ENCODE results near the gene AHSG.

DNA sequence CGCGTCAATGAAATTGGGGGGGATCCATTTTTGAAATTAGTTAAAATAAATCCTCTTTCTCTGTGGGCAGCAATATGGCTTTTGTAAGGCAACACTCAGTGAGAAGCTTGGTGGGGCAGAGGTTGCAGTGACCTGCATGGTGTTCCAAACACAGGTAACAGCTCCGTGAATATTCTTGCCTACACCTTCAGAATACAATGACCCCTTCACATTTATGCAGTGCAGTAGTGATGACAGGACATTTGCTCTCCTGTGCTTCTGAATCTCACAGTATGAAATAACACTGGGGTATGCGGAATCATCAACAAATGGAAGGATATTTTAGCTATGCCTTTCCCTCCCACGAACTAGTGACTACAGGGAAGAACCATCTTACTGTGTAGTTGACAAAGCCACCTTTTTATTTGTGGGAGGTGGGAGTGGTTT lies 6.9 kb downstream of the AHSG start:
- TF ChIP-seq, protein P1, sequence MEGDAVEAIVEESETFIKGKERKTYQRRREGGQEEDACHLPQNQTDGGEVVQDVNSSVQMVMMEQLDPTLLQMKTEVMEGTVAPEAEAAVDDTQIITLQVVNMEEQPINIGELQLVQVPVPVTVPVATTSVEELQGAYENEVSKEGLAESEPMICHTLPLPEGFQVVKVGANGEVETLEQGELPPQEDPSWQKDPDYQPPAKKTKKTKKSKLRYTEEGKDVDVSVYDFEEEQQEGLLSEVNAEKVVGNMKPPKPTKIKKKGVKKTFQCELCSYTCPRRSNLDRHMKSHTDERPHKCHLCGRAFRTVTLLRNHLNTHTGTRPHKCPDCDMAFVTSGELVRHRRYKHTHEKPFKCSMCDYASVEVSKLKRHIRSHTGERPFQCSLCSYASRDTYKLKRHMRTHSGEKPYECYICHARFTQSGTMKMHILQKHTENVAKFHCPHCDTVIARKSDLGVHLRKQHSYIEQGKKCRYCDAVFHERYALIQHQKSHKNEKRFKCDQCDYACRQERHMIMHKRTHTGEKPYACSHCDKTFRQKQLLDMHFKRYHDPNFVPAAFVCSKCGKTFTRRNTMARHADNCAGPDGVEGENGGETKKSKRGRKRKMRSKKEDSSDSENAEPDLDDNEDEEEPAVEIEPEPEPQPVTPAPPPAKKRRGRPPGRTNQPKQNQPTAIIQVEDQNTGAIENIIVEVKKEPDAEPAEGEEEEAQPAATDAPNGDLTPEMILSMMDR (IDR thresholded peaks at IDR 0.05; ENCODE audit: extremely low read depth in 1 of 2, insufficient read depth in 1 of 2, low read depth in 1 of 2, low read length in 2 of 2): no peak
- TF ChIP-seq POLR2AphosphoS5 (IDR thresholded peaks at IDR 0.05; ENCODE audit: insufficient read depth, low read depth, low read length) (no peak), POLR2A (IDR thresholded peaks at IDR 0.05; ENCODE audit: low read depth, low read length) (no peak), EZH2 (IDR thresholded peaks at IDR 0.05; ENCODE audit: borderline replicate concordance, low read depth, low read length, severe bottlenecking) (no peak), JUN (IDR thresholded peaks at IDR 0.05; ENCODE audit: borderline replicate concordance, insufficient read depth, insufficient read length, low read depth) (no peak), MYC (IDR thresholded peaks at IDR 0.05; ENCODE audit: low read depth, low read length) (no peak), GATA2 (IDR thresholded peaks at IDR 0.05; ENCODE audit: insufficient read depth, insufficient read length, low read depth, low read length) (no peak)
- TF ChIP-seq, protein P2, sequence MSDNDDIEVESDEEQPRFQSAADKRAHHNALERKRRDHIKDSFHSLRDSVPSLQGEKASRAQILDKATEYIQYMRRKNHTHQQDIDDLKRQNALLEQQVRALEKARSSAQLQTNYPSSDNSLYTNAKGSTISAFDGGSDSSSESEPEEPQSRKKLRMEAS (IDR thresholded peaks at IDR 0.05; ENCODE audit: insufficient read depth, insufficient read length): no peak
